Ovary (tissue), 9 donors: ENCODE data around the gene SHROOM3. TPM values are rescaled to one million over a fixed set of nuclear protein-coding genes. Genes with fewer than 3 reads are reported as not detected.

Experiments
- DNase-seq, 5 donors: peaks; one replicate each; pipeline ENCODE4 v3.0.0-alpha.2; 2019 to 2020
- H3K27ac ChIP-seq, 2 donors: fragments of 200-600 bp; one replicate each; pipeline versions ENCODE4 v1.5.1 to v1.8.0; 2019 to 2022
- H3K27me3 ChIP-seq: fragments of 200-600 bp; one replicate; pipeline ENCODE4 v1.8.0; 2022
- H3K36me3 ChIP-seq: fragments of 200-600 bp; sonication (generic); one replicate; pipeline ENCODE4 v1.5.1; 2019
- H3K4me1 ChIP-seq: one replicate; pipeline ENCODE4 v1.8.1; 2013; ENCODE audit warnings: mild to moderate bottlenecking, moderate library complexity; ENCODE audit not compliant: insufficient read depth
- H3K4me3 ChIP-seq: fragments of 200-600 bp; sonication (generic); one replicate; pipeline ENCODE4 v1.5.1; 2017
- H3K9me3 ChIP-seq, 2 donors: fragments of 200-600 bp in 1 of 2; sonication (generic) in 1 of 2; one replicate each; pipeline versions ENCODE4 v1.5.1 to v1.8.1; 2013 to 2019; ENCODE audit warnings: mild to moderate bottlenecking in 1 of 2, moderate library complexity in 1 of 2
- CTCF ChIP-seq, 3 donors: fragments of 450-650 bp in 2 of 3; fragments of 200-600 bp in 1 of 3; IDR thresholded peaks; one replicate each; pipeline versions ENCODE4 v1.5.1 to v1.8.0; 2016 to 2022; ENCODE audit warnings: antibody characterized with exemption in 3 of 3, mild to moderate bottlenecking in 1 of 3
- EP300 ChIP-seq: sonication (generic); formaldehyde crosslinking; IDR thresholded peaks from one replicate; pipeline ENCODE4 v1.6.1; 2017; ENCODE audit warnings: antibody characterized with exemption
- POLR2A ChIP-seq: fragments of 450-650 bp; IDR thresholded peaks from one replicate; pipeline ENCODE4 v1.6.1; 2017; ENCODE audit warnings: antibody characterized with exemption, mild to moderate bottlenecking, moderate library complexity
- WGBS, 3 donors: extraction: QIAGEN DNeasy Blood & Tissue Kit in 1 of 3; methylation state at CpG; one replicate each; pipeline versions ENCODE4 v1.1.5 to v1.1.7; 2013 to 2017; 5-methylcytosine and 5-hydroxymethylcytosine counted together
- intact Hi-C, 4 donors: fragments of 100-400 bp; cut with DNase I; formaldehyde crosslinking; loops; one replicate each; pipeline versions ENCODE4 v1.11.0 to v1.15.1; 2022 to 2023
- polyA plus RNA-seq, 2 donors: library from polyadenylated mRNA; stranded (reverse); fragments of 200-250 nt in 1 of 2; fragments of 350-450 nt in 1 of 2; fragmentation: Illumina TruSeq in 1 of 2; extraction: RNeasy Lipid Tissue Mini Kit (QIAGEN cat#74804) in 1 of 2; gene quantifications; one replicate each; pipeline ENCODE4 v1.2.3, GENCODE V29; 2013 to 2014
- total RNA-seq, 7 donors: library from RNA; depleted of rRNA in 2 of 7; stranded (reverse); fragments of >200 nt in 2 of 7; fragmentation: NEBNext Ultra II Directional in 3 of 7; extraction: Animal tissue kit (Norgen Biotek cat#: 25700) in 3 of 7; gene quantifications; one replicate each; pipeline versions ENCODE4 v1.1.0 to v1.2.4, GENCODE V29; 2016 to 2023
- donor health status: DM: no; HTN: no; CAD: no; lungs with moderate emphysema.
- donor health status: DM: no; HTN: no; CAD: no.
- donor health status: Bipolar disorder and iron deficiency.
- donor health status: DM: yes; HTN: yes; CAD: no.
- donor health status: DM: no; HTN: no; CAD: no.
- donor health status: DM: yes; HTN: yes; CAD: no.

SHROOM3 gene
- total and polyA plus RNA-seq, 9 donors: 0.80 to 70.1 (median 3.8) TPM

GRCh38 chr4:76654084-76654483 is 219.1 kb downstream of the SHROOM3 start:
- H3K27me3 ChIP-seq: no peaks in the 10 kb centered on the region
- no peak overlapping the region for H3K4me3 ChIP-seq
- H3K4me1 ChIP-seq: no peaks in the 10 kb centered on the region
- no peak for TF ChIP-seq POLR2A
- TF ChIP-seq EP300: no peak
- 73 to 79% (median 77%) methylated on average over 6 of the region's 6 CpGs for WGBS, 3 donors
- H3K9me3 ChIP-seq: no peaks in the 10 kb centered on the region
- DNase-seq: no peak
- H3K27ac ChIP-seq: no peak overlapping the region
- H3K36me3 ChIP-seq: no peaks in the 10 kb centered on the region
- intact Hi-C loops: no loop called here

GRCh38 chr4:76654791-76655190 is 219.8 kb downstream of the SHROOM3 start:
- Histone ChIP-seq H3K27ac (no peak overlapping the region), H3K27me3 (no peaks in the 10 kb centered on the region), H3K4me1 (no peaks in the 10 kb centered on the region), H3K4me3 (no peak overlapping the region), H3K36me3 (no peaks in the 10 kb centered on the region), H3K9me3 (no peaks in the 10 kb centered on the region)
- DNase-seq: no peak
- TF ChIP-seq POLR2A (no peak), EP300 (no peak), CTCF (IDR thresholded peaks at IDR 0.05) (no peak)
- intact Hi-C loops: no loop called here

GRCh38 chr4:76655566-76656479 is 220.8 kb downstream of the SHROOM3 start:
- TF ChIP-seq CTCF (IDR thresholded peaks at IDR 0.05): no peak
- TF ChIP-seq POLR2A: no peak
- TF ChIP-seq EP300: no peak
- Histone ChIP-seq H3K4me3 (no peak overlapping the region), H3K27ac (no peak overlapping the region), H3K9me3 (no peaks in the 10 kb centered on the region), H3K36me3 (no peaks in the 10 kb centered on the region), H3K4me1 (no peaks in the 10 kb centered on the region), H3K27me3 (no peaks in the 10 kb centered on the region)
- no peak for DNase-seq
- 71 to 77% (median 73%) methylated on average over 6 of the region's 6 CpGs for WGBS, 3 donors
- intact Hi-C loops: no loop called here

GRCh38 chr4:76657443-76657842 is 222.4 kb downstream of the SHROOM3 start:
- H3K9me3 ChIP-seq: no peaks in the 10 kb centered on the region
- 91 to 95% (median 94%) methylated on average over 2 of the region's 2 CpGs for WGBS, 3 donors
- no peak for DNase-seq
- H3K27me3 ChIP-seq: no peaks in the 10 kb centered on the region
- H3K4me1 ChIP-seq: no peaks in the 10 kb centered on the region
- H3K27ac ChIP-seq: no peak overlapping the region
- intact Hi-C loops: no loop called here
- TF ChIP-seq EP300: no peak
- TF ChIP-seq POLR2A: no peak
- no peak for TF ChIP-seq CTCF (IDR thresholded peaks at IDR 0.05)
- H3K36me3 ChIP-seq: no peaks in the 10 kb centered on the region
- H3K4me3 ChIP-seq: no peak overlapping the region
